Lung (tissue), 12 donors: Measurements from ENCODE around the gene CCDC90B. TPM values are rescaled to one million over a fixed set of nuclear protein-coding genes. Genes with fewer than 3 reads are reported as not detected.
"Not testable (repeated sequence)": the region's sequence is repeated elsewhere in the genome, so short reads cannot be mapped to it uniquely, and the experiment has no call there.

ENCODE experiments used
- ATAC-seq: fragments of 200-7000 bp; cut with Tn5 transposase; one replicate; pipeline ENCODE4 v1.9.1; 2020; ENCODE audit warnings: moderate number of reproducible peaks; ENCODE audit not compliant: insufficient read depth, low FRiP score
- DNase-seq, 3 donors: peaks; one replicate each; pipeline ENCODE4 v3.0.0-alpha.2; 2013 to 2017
- H3K27ac ChIP-seq, 2 donors: one replicate each; pipeline ENCODE4 v1.5.1; 2013; ENCODE audit warnings: mild to moderate bottlenecking in 2 of 2, moderate library complexity in 2 of 2, control low read depth in 1 of 2, inconsistent platforms in 1 of 2, low read depth in 1 of 2, low read length in 1 of 2
- H3K27me3 ChIP-seq, 3 donors: one replicate each; pipeline ENCODE4 v1.5.1; 2013; ENCODE audit warnings: low read length in 2 of 3; ENCODE audit not compliant: control insufficient read depth in 3 of 3, insufficient read depth in 3 of 3
- H3K36me3 ChIP-seq, 4 donors: one replicate each; pipeline ENCODE4 v1.5.1; 2013; ENCODE audit warnings: low read length in 4 of 4, mild to moderate bottlenecking in 1 of 4, moderate library complexity in 1 of 4; ENCODE audit not compliant: control insufficient read depth in 4 of 4, insufficient read depth in 4 of 4
- H3K4me1 ChIP-seq, 5 donors: one replicate each; pipeline ENCODE4 v1.5.1; 2013; ENCODE audit warnings: low read length in 5 of 5, mild to moderate bottlenecking in 2 of 5, moderate library complexity in 1 of 5; ENCODE audit not compliant: control insufficient read depth in 5 of 5, insufficient read depth in 5 of 5
- H3K4me3 ChIP-seq: one replicate; pipeline ENCODE4 v1.5.1; 2013; ENCODE audit warnings: mild to moderate bottlenecking, control low read depth, moderate library complexity
- H3K9ac ChIP-seq, 2 donors: one replicate each; pipeline ENCODE4 v1.5.1; 2013; ENCODE audit warnings: low read length in 2 of 2, control low read depth in 1 of 2; ENCODE audit not compliant: insufficient read depth in 1 of 2
- H3K9me3 ChIP-seq, 4 donors: one replicate each; pipeline ENCODE4 v1.5.1; 2013; ENCODE audit warnings: low read length in 3 of 4, mild to moderate bottlenecking in 1 of 4, moderate library complexity in 1 of 4; ENCODE audit not compliant: control insufficient read depth in 4 of 4, insufficient read depth in 3 of 4
- CTCF ChIP-seq: IDR thresholded peaks from 2 replicates; pipeline ENCODE4 v1.5.1; 2012; ENCODE audit warnings: mild to moderate bottlenecking; ENCODE audit errors: control extremely low read depth, extremely low read depth
- WGBS, 2 donors: extraction: QIAGEN DNeasy Blood & Tissue Kit; methylation state at CpG; one replicate each; pipeline ENCODE4 v1.1.7; 2013; 5-methylcytosine and 5-hydroxymethylcytosine counted together
- polyA plus RNA-seq, 2 donors: library from polyadenylated mRNA; stranded (reverse); fragments of 200-250 nt; gene quantifications; one replicate each; pipeline ENCODE4 v1.2.1, GENCODE V29; 2013
- total RNA-seq, 2 donors: library from RNA; depleted of rRNA in 1 of 2; stranded (reverse); fragments of >200 nt in 1 of 2; gene quantifications; one replicate each; pipeline ENCODE4 v1.2.1, GENCODE V29; 2014 to 2021
- donor health status: control.
- donor health status: control.
- donor health status: Bipolar disorder and iron deficiency.
- donor health status: healthy.
- donor health status: DM: yes; HTN: yes; CAD: no.

The CCDC90B gene
- total and polyA plus RNA-seq, 4 donors = 18.8 to 60.9 (median 21.8) TPM

GRCh38 chr11:83280256-83280655 lies 5.9 kb downstream of the CCDC90B start:
- Histone ChIP-seq H3K4me3 (no peak overlapping the region), H3K9me3 (no peaks in the 10 kb centered on the region), H3K4me1 (peaks cover 0 to 24% (median 4%) of the 10 kb centered on the region in 5 donors), H3K27ac (no peak overlapping the region), H3K9ac (no peak overlapping the region), H3K36me3 (peaks cover 0 to 7% (median 4%) of the 10 kb centered on the region in 4 donors), H3K27me3 (no peaks in the 10 kb centered on the region)
- no peak for TF ChIP-seq CTCF
- DNase-seq (no peak), ATAC-seq (no peak)
- WGBS, 2 donors = 81 to 94% methylated on average over 1 of the region's 1 CpG

GRCh38 chr11:83278351-83278750 lies 7.8 kb downstream of the CCDC90B start:
- Histone ChIP-seq H3K4me1 (peaks cover 0 to 10% (median 1%) of the 10 kb centered on the region in 5 donors), H3K9ac (no peak overlapping the region), H3K36me3 (peaks cover 0 to 15% (median 6%) of the 10 kb centered on the region in 4 donors), H3K27ac (no peak overlapping the region), H3K27me3 (no peaks in the 10 kb centered on the region), H3K4me3 (no peak overlapping the region), H3K9me3 (no peaks in the 10 kb centered on the region)
- no peak for ATAC-seq
- DNase-seq = no peak
- no peak for TF ChIP-seq CTCF

GRCh38 chr11:83275888-83276641 lies 10.1 kb downstream of the CCDC90B start:
- H3K27ac ChIP-seq = no peak overlapping the region
- DNase-seq (no peak), ATAC-seq (no peak)
- WGBS, 2 donors = 90 to 94% methylated on average over 8 of the region's 8 CpGs
- no peak overlapping the region for H3K4me3 ChIP-seq
- no peaks in the 10 kb centered on the region for H3K27me3 ChIP-seq
- TF ChIP-seq CTCF = no peak
- no peaks in the 10 kb centered on the region for H3K9me3 ChIP-seq
- no peaks in the 10 kb centered on the region for H3K4me1 ChIP-seq
- H3K36me3 ChIP-seq = peaks cover 5 to 27% (median 14%) of the 10 kb centered on the region in 4 donors
- H3K9ac ChIP-seq = no peak overlapping the region

GRCh38 chr11:83272627-83273026 lies 13.5 kb downstream of the CCDC90B start:
- Histone ChIP-seq H3K36me3 (peaks cover 5 to 24% (median 14%) of the 10 kb centered on the region in 4 donors), H3K27me3 (no peaks in the 10 kb centered on the region), H3K27ac (no peak overlapping the region), H3K9ac (no peak overlapping the region), H3K4me1 (no peaks in the 10 kb centered on the region), H3K4me3 (no peak overlapping the region), H3K9me3 (no peaks in the 10 kb centered on the region)
- ATAC-seq (peak; percentile 19), DNase-seq (no peak)
- TF ChIP-seq CTCF = no peak

GRCh38 chr11:83271734-83272133 lies 14.4 kb downstream of the CCDC90B start:
- not testable (repeated sequence) for H3K27ac ChIP-seq, H3K9ac ChIP-seq, H3K4me1 ChIP-seq, H3K9me3 ChIP-seq, H3K27me3 ChIP-seq, ATAC-seq, H3K4me3 ChIP-seq, DNase-seq
- 93 to 98% methylated on average over 5 of the region's 5 CpGs for WGBS, 2 donors
- peaks cover 5 to 24% (median 11%) of the 10 kb centered on the region in 4 donors for H3K36me3 ChIP-seq
